Measurements from ENCODE around the gene GPR132. TPM values are rescaled to one million over a fixed set of nuclear protein-coding genes. Genes with fewer than 3 reads are reported as not detected.

Gene GPR132
- total RNA-seq, 2 donors from 2014 or later: 0.27 to 3.3 TPM

DNA sequence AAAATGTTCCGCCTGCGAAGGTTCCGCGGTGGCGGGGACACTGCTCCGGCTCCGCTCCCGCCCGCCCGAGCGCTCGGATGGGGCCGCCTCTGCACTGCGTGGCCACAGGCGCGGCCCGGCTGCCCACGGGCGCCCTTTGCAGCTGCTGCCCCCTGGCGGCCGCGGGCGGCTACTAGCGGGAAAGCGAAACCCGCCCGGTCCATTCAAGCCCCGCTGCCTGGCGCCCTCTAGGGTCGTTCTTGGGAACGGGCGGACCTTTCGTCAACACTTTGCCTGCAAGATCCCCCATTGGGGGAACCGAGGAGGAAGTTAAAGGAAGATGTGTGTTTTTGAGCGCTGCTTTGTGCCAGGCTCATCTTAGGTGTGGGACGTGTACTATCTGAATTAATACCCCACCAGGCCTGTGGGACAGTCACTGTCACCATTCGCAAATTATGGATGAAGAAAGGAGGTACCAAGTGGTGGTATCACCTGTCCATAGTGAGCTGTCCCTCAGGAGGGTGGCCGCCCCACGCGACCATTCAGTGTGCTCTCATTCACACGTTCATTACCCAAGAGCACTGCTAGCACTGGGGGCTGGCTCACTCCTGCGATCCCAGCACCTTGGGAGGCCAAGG, 19.4 kb downstream of the GPR132 start:
- no peak overlapping the region for H3K9ac ChIP-seq (ENCODE audit: extremely low read depth, low read length, poor library complexity, severe bottlenecking)
- H3K9me3 ChIP-seq (ENCODE audit: control insufficient read depth, low read length): no peaks in the 10 kb centered on the region
- peak; percentile 97 for DNase-seq
- Mint-ChIP-seq H3K9me3 (no peaks in the 10 kb centered on the region), H3K4me1 (no peaks in the 10 kb centered on the region), H3K4me3 (no peak overlapping the region), H3K27ac (no peak overlapping the region), H3K36me3 (ENCODE audit: low read depth) (no peaks in the 10 kb centered on the region), H3K27me3 (ENCODE audit: insufficient read depth) (peaks cover 25% of the 10 kb centered on the region)
- no peaks in the 10 kb centered on the region for H3K4me1 ChIP-seq (ENCODE audit: control insufficient read depth, insufficient read depth, low read length)
- H3K4me3 ChIP-seq (ENCODE audit: low read length): no peak overlapping the region
- H3K36me3 ChIP-seq (ENCODE audit: control insufficient read depth, insufficient read depth, low read length): no peaks in the 10 kb centered on the region
- H3K27me3 ChIP-seq (ENCODE audit: control insufficient read depth, insufficient read depth, low read length, poor library complexity, severe bottlenecking): peaks cover 9% of the 10 kb centered on the region
- H3K27ac ChIP-seq (ENCODE audit: low read depth, low read length): no peak overlapping the region
- TF ChIP-seq, protein P1, sequence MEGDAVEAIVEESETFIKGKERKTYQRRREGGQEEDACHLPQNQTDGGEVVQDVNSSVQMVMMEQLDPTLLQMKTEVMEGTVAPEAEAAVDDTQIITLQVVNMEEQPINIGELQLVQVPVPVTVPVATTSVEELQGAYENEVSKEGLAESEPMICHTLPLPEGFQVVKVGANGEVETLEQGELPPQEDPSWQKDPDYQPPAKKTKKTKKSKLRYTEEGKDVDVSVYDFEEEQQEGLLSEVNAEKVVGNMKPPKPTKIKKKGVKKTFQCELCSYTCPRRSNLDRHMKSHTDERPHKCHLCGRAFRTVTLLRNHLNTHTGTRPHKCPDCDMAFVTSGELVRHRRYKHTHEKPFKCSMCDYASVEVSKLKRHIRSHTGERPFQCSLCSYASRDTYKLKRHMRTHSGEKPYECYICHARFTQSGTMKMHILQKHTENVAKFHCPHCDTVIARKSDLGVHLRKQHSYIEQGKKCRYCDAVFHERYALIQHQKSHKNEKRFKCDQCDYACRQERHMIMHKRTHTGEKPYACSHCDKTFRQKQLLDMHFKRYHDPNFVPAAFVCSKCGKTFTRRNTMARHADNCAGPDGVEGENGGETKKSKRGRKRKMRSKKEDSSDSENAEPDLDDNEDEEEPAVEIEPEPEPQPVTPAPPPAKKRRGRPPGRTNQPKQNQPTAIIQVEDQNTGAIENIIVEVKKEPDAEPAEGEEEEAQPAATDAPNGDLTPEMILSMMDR (conservative IDR thresholded peaks at IDR 0.05): peak; percentile 100
- 14 to 43% methylated on average over 3 to 42 of the region's 42 CpGs for WGBS, 2 experiments (ENCODE audit: insufficient coverage in 1 of 2, insufficient read length in 1 of 2)

DNA sequence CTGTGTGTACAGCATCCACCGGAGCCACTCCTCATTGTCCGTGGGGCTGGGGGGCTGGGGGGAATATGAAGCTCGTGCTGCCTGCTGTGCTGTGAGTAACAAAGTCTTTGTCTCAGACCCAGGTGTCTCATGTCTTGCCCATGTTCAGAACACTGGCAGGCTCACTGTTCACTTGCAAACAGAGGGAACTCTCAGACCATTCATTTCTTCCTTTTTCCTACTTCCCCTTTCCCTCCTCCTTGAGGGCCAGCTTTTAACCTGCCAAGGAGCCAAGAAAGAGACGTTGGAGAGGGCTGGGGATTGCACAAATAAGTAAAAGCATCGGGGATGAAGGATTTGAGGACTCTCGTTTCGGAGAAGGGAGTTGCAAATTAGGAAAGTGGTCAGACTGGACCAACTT, 21.6 kb downstream of the GPR132 start:
- Histone ChIP-seq H3K9me3 (ENCODE audit: control insufficient read depth, low read length) (no peaks in the 10 kb centered on the region), H3K4me1 (ENCODE audit: control insufficient read depth, insufficient read depth, low read length) (no peaks in the 10 kb centered on the region), H3K4me3 (ENCODE audit: low read length) (no peak overlapping the region), H3K36me3 (ENCODE audit: control insufficient read depth, insufficient read depth, low read length) (no peaks in the 10 kb centered on the region), H3K9ac (ENCODE audit: extremely low read depth, low read length, poor library complexity, severe bottlenecking) (no peak overlapping the region), H3K27ac (ENCODE audit: low read depth, low read length) (no peak overlapping the region), H3K27me3 (ENCODE audit: control insufficient read depth, insufficient read depth, low read length, poor library complexity, severe bottlenecking) (peaks cover 9% of the 10 kb centered on the region)
- no peak for DNase-seq
- Mint-ChIP-seq H3K4me3 (no peak overlapping the region), H3K9me3 (no peaks in the 10 kb centered on the region), H3K27me3 (ENCODE audit: insufficient read depth) (peaks cover 25% of the 10 kb centered on the region), H3K4me1 (peaks cover 5% of the 10 kb centered on the region), H3K27ac (no peak overlapping the region), H3K36me3 (ENCODE audit: low read depth) (no peaks in the 10 kb centered on the region)
- 88 to 100% methylated on average over 3 to 7 of the region's 7 CpGs for WGBS, 2 experiments (ENCODE audit: insufficient coverage in 1 of 2, insufficient read length in 1 of 2)
- TF ChIP-seq, protein P1 (conservative IDR thresholded peaks at IDR 0.05): no peak

DNA sequence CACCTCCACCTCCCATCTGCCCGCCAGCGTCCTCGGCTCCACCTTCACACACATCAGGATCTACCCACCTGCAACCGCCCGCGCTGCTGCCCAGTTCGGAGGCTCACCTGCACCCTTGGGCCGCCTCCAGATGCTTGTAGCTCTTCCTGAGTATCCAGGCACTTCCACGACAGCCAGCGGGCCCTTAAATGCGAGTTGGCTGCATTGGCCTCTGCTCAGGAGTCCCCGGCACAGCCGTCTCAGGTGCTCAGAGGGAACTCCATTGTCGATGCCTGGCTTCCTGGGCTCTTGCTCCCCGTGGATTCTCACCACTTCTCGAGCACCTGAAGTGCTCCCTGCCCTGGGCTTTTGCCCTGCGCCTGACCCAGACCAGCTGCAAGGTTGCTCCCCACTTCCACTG, 22.4 kb downstream of the GPR132 start:
- WGBS, 2 experiments (ENCODE audit: insufficient coverage in 1 of 2, insufficient read length in 1 of 2): 86 to 91% methylated on average over 17 of the region's 17 CpGs
- H3K4me3 Mint-ChIP-seq: no peak overlapping the region
- Histone ChIP-seq H3K9me3 (ENCODE audit: control insufficient read depth, low read length) (no peaks in the 10 kb centered on the region), H3K27me3 (ENCODE audit: control insufficient read depth, insufficient read depth, low read length, poor library complexity, severe bottlenecking) (peaks cover 9% of the 10 kb centered on the region), H3K36me3 (ENCODE audit: control insufficient read depth, insufficient read depth, low read length) (no peaks in the 10 kb centered on the region), H3K4me1 (ENCODE audit: control insufficient read depth, insufficient read depth, low read length) (no peaks in the 10 kb centered on the region), H3K27ac (ENCODE audit: low read depth, low read length) (no peak overlapping the region), H3K4me3 (ENCODE audit: low read length) (no peak overlapping the region), H3K9ac (ENCODE audit: extremely low read depth, low read length, poor library complexity, severe bottlenecking) (no peak overlapping the region)
- H3K27me3 Mint-ChIP-seq (ENCODE audit: insufficient read depth): peaks cover 25% of the 10 kb centered on the region
- TF ChIP-seq, protein P1 (conservative IDR thresholded peaks at IDR 0.05): no peak
- H3K27ac Mint-ChIP-seq: no peak overlapping the region
- peaks cover 7% of the 10 kb centered on the region for H3K4me1 Mint-ChIP-seq
- H3K9me3 Mint-ChIP-seq: no peaks in the 10 kb centered on the region
- no peak for DNase-seq
- no peaks in the 10 kb centered on the region for H3K36me3 Mint-ChIP-seq (ENCODE audit: low read depth)
